GM21737 (cell line): ENCODE data around the gene LY6G6F.

Source experiments
- ATAC-seq: cut with Tn5 transposase; IDR thresholded peaks from one replicate; pipeline ENCODE4 v1.9.1; 2021; ENCODE audit warnings: mild to moderate bottlenecking, moderate library complexity; ENCODE audit not compliant: unreplicated experiment

Gene LY6G6F

GRCh38 chr6:31676322-31676903 lies 30.3 kb upstream of the LY6G6F start:
- no peak for ATAC-seq

GRCh38 chr6:31676904-31677303 lies 29.8 kb upstream of the LY6G6F start:
- no peak for ATAC-seq

GRCh38 chr6:31677955-31678354 lies 28.7 kb upstream of the LY6G6F start:
- ATAC-seq, result no peak

- ATAC-seq, result no peak
These were observed 26.2 kb upstream of the LY6G6F start, which contains the start of gene LY6G5C for GRCh38 chr6:31680226-31681134. Gene LY6G5C, minus strand, starts transcription at chr6:31681067. Its CDS starts 694 bp downstream, at chr6:31680373.

- ATAC-seq, result no peak
These were observed 25.5 kb upstream of the LY6G6F start for GRCh38 chr6:31681135-31681671.

GRCh38 chr6:31683591-31683990 lies 23.1 kb upstream of the LY6G6F start:
- no peak for ATAC-seq

- no peak for ATAC-seq
These were observed 20.2 kb upstream of the LY6G6F start for GRCh38 chr6:31686483-31686882.

GRCh38 chr6:31687321-31687720 lies 19.3 kb upstream of the LY6G6F start:
- no peak for ATAC-seq

GRCh38 chr6:31687860-31688693 lies 18.6 kb upstream of the LY6G6F start:
- no peak for ATAC-seq

GRCh38 chr6:31689249-31690110 lies 17.2 kb upstream of the LY6G6F start:
- ATAC-seq, result no peak

- ATAC-seq, result no peak
These were observed 16.2 kb upstream of the LY6G6F start for GRCh38 chr6:31690231-31691077.

GRCh38 chr6:31691078-31691463 lies 15.6 kb upstream of the LY6G6F start:
- ATAC-seq, result no peak

- no peak for ATAC-seq
These were observed 15.0 kb upstream of the LY6G6F start for GRCh38 chr6:31691564-31692108.

- no peak for ATAC-seq
These were observed 14.3 kb upstream of the LY6G6F start for GRCh38 chr6:31692353-31692752.

- ATAC-seq, result no peak
These were observed 13.8 kb upstream of the LY6G6F start for GRCh38 chr6:31692886-31693285.

- ATAC-seq, result no peak
These were observed 13.1 kb upstream of the LY6G6F start for GRCh38 chr6:31693535-31693934.

- ATAC-seq, result no peak
These were observed 9.1 kb upstream of the LY6G6F start for GRCh38 chr6:31697555-31697954.

- no peak for ATAC-seq
These were observed 5.8 kb upstream of the LY6G6F start for GRCh38 chr6:31700740-31701401.
